Activated naive CD8-positive, alpha-beta T cell treated with anti-CD3 and anti-CD28 coated beads, Interleukin-2, amount 50 U/mL, for 16 hours (primary cell): ENCODE data around the gene ACADL.

Source experiments
- DNase-seq: peaks from one replicate; pipeline ENCODE4 v3.0.0-alpha.2; 2020; ENCODE audit warnings: low read depth, low spot score

ACADL gene

GRCh38 chr2:210224941-210225672 is at the start of gene ACADL:
Gene ACADL, minus strand, starts transcription at chr2:210225447. Its CDS starts 184 bp downstream, at chr2:210225263.
- no peak for DNase-seq

DNA sequence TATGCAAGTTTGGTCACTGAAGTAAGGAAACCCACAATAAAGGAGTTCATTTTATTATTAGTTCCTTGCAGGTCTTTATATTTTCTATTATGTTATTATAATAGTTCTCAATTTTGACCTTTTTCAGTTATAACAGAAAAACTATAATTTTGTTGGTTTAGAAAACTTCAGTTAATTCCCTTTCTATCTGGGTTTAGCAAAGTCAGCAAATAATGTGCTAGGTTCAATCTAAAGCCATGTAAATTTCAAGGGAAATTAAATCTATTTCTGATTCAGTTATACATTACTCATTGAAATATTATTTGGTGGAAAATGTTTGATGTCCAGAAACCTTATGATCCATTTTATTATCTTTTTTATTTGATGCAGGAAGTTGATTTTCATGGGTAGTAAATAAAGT is 46.1 kb upstream of the ACADL start:
- DNase-seq = no peak

GRCh38 chr2:210269148-210269547 is 43.9 kb upstream of the ACADL start:
- DNase-seq = no peak

DNA sequence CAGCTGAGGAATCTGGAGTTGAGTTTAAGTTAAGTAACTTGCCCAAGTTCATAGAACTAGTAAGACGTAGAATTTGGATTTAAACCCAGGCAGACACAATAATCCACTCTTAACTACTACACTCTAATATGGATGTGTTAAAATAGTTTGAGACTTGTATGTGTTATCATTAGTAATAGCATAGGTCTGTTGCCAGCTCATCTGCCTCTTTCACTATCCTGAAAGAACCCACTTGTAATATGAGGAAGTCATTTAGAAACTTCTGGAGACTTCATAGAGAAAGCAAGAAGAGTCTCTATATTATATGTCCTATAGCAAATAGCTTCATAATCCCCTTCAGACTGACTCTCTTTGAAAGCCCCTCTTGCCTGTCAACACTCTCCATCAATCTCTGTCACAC is 43.0 kb upstream of the ACADL start:
- no peak for DNase-seq

- no peak for DNase-seq
Measured at GRCh38 chr2:210267698-210268097, 42.5 kb upstream of the ACADL start.

- DNase-seq = no peak
Measured at GRCh38 chr2:210264282-210264681, 39.0 kb upstream of the ACADL start.

DNA sequence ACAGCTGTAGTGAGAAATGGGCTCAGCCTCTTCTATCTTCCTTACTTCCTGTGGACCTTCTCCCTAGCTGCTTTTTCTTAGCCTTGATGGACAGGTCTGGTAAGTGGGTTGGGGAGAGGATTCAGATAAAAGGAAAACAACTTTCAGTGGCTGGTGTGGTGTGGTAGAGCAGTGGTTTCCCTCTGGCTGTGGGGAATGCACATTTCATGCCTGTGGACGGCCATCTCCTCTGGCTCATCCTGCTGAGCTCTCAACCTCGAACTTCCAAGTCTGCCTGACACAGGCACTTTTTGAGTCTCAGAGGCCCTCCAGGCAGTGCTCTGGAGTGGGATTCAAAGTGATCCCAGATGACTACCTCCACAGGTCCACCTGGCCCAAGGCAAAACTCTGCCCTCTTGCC is 38.6 kb upstream of the ACADL start:
- no peak for DNase-seq

DNA sequence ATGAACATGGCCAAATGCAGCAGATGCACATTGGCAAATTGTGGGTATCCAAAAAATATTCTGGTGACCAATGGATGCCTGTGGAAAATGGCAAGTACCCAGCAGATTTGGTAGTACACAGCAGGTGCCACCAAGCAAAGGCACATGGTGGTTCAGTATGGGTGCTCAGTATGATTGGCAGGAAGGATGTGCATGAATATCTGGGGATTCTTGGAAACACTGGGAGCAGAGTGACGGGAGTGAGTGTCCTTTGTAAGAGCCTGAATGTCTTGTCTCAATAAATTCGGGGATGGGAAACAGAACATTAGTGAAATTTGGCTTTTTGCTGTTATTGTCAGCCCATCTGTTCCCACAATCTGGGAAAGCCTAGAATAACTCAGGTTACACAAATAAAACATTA is 36.8 kb upstream of the ACADL start:
- DNase-seq = no peak

DNA sequence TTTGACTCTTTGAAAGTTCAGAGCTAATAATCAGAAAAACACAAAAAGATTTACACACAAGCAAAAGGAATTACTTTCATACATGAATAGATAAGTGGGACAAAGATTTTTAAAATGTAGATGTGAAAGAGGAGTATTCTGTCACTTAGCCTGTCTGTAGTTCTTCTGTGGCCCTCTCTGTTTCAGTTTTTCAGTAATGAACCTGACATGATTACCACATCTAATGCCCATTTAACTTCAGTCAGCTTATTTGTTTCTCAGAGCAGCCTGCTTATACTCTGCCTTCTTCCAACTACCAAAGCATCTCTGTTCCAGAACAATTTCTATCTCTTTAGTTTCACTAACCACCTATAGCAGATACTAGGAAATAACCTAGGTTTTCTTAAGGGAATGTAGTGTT is 34.4 kb upstream of the ACADL start:
- no peak for DNase-seq

GRCh38 chr2:210252699-210253606 is 27.7 kb upstream of the ACADL start:
- DNase-seq = no peak

- DNase-seq = no peak
Measured at GRCh38 chr2:210250622-210251021, 25.4 kb upstream of the ACADL start.

GRCh38 chr2:210233487-210233886 is 8.2 kb upstream of the ACADL start:
- DNase-seq = no peak

DNA sequence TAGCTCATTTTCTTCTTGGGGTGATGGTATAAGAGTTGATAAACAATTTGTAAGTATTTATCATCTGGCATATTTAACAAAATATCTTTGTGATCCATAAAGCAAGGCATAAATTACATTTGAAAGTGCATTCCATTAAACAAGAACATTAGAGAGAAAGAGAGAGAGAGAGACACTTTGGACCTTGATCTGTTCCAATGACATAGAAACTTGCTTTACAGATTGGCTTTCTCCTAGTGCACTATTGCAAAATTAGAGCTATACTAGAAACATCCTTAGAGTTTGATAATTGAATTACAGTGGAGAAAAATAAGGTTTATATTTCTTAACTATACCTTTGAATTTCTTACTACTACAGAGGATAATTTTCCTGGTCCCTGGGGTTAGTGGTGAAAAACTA is 5.7 kb upstream of the ACADL start:
- DNase-seq = no peak

- no peak for DNase-seq
Measured at GRCh38 chr2:210230518-210230917, 5.3 kb upstream of the ACADL start.

GRCh38 chr2:210228586-210228985 is 3.3 kb upstream of the ACADL start:
- DNase-seq = no peak

DNA sequence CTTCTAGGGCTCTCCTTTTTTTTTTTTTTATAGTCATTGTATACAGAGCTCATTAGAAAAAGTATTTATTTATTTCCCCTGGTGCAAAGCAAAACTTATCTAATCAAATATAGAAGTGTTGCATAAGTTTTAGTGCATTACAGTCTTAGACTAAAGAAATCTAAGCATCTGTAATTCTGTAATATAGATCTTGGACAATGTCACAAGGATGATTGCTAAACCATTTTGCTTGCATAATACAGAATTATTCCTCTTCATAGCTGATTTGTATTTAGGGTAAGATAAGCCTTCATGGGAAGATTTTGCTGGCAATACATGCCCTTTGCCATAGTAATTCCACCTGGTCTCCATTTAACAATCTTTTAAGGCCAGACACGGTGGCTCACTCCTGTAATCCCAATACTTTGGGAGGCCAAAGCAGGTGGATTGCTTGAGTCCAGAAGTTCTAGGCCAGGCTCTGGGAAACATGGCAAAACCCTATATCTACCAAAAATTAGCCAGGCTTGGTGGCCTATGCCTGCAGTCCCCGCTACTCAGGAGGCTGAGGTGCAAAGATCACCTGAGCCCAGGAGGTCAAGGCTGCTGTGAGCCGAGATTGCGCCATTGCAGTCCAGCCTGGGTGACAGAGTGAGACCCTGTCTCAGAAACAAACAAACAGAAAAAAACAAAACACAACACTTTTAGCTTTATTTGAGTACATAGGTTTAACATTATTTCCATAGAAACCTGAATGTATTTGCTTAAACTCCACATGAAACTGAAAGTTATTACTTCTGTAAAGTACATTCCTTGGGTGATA is 2.2 kb upstream of the ACADL start:
- no peak for DNase-seq

GRCh38 chr2:210226223-210226622 is 976 bp upstream of the ACADL start:
- no peak for DNase-seq

DNA sequence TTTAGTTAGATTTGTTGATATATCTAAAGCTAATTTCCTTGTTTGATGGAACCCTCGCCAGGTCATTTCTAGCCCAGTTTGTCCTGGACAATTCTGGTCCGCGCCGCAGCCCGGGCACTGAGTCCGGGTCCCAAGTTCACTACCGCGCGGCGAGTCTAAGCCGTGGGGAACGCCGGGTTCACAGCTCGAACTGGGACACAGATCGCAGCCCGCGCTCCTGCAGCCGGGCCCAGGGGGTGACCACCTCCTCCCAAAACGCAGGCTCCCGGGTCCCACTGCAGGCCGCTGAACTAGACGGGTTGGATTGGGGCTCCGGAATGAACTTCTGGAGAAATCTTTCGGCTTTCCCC is 681 bp downstream of the ACADL start:
- DNase-seq = no peak

DNA sequence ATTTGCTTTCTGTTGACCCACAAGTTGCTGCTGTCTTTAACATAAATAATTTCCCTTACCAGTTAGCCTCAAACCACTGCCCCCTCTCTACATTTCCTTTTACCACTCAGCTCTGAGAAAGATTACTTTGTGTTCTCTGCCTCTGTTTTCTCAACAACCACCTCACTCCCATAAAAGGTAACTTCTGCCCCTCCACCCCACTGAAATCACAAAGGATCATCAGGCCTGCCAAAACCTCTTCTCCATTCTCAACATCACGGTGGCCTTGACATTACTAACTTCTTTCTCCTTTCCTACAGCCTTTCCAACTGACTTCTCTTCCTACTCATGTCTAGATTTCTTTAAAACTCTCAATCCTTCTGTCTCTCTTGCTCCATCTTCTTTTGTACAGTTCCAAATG is 10.1 kb downstream of the ACADL start:
- no peak for DNase-seq

GRCh38 chr2:210210185-210210584 is 15.1 kb downstream of the ACADL start:
- DNase-seq = no peak

DNA sequence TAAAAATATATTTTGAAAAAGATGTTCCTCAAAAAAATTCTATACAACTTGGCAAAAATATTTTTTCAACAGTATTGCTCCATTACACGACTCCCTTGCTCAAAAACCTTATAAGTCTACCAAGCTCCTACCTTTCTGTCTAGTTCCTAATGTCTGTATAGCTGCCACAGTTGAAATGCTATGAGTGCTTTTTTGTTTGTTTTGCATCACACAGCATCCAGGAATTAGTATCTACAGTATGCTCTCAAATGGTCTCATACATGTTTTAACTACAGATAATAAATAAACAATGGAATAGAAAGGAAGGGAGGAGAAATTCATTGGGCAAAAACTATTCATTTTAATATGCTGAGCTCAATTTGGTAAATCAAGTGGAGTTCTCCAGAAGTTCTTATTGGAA is 17.3 kb downstream of the ACADL start:
- DNase-seq = no peak

DNA sequence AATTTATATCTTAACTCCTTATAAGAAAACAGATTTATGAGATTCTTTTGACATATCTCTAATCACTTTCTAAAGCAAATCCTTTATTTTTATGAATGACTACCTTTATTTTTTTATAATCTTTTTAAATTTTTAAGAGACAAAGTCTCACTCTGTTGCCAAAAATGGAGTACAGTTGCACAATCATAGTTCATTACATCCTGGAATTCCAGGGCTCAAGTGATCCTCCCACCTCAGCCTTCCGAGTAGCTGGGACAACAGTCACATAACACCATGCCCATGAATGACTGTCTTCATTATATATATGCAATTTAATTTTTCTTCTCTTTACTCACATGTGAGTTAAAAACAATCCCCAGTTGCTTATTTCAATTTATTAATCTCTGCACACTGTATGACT is 21.7 kb downstream of the ACADL start:
- DNase-seq = no peak
